GM19455 (cell line): ENCODE results near the gene PRKRA.
"Not testable (repeated sequence)": the region's sequence is repeated elsewhere in the genome, so short reads cannot be mapped to it uniquely, and the experiment has no call there.

Experiments used
- ATAC-seq: cut with Tn5 transposase; IDR thresholded peaks from one replicate; pipeline ENCODE4 v1.9.1; 2021; ENCODE audit not compliant: unreplicated experiment

Gene PRKRA

DNA sequence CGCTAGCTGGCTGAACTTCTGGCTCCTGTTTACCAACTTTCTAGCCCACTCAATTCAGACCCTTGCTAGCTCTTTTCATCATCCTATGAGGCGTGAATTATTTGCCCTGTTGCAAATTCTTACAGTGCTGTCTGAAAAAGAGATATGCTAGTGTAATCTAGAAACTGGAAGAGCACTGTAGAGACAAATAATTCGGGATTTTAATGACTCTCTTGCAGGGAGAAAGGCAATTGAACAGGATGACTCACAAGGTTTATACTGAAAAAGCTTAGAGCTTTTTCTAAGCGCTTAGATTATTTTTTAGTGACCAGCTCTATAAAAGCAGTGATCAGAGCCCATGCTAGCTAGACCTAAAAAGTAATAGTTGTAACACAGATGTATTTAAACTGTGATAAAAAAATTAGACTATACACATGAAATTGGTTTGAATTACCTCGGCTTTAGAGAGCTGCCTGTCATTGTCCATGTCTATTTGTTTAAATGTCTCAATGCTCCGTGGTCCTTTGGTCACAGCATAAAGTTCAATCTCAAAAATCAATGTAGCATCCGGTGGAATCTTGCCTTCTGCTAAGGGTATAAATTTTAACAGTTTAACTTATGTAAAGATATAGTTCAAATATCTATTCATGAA is 18.4 kb upstream of the PRKRA start:
- no peak for ATAC-seq

DNA sequence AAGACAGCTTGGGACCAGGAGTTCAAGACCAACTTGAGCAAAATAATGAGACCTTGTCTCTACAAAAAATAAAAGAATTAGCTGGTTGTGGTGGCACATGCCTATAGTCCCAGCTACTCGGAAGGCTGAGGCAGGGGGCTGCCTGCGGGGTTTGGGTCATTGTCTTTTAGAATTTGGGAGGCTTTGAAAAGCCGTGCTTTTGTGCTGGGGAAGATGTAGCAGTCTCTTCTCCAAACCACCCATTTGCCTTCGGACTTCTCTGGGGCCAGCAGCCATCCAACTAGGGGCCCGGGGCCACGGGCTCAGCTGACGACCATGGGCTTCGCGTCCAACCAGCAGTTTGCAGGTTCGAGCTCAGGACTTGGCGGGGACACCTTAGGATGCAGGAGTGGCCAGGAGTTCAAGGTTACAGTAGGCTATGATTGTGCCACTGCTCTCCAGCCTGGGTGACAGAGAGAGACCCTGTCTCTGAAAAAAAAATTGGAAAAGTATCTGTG is 6.5 kb upstream of the PRKRA start:
- ATAC-seq, result no peak

DNA sequence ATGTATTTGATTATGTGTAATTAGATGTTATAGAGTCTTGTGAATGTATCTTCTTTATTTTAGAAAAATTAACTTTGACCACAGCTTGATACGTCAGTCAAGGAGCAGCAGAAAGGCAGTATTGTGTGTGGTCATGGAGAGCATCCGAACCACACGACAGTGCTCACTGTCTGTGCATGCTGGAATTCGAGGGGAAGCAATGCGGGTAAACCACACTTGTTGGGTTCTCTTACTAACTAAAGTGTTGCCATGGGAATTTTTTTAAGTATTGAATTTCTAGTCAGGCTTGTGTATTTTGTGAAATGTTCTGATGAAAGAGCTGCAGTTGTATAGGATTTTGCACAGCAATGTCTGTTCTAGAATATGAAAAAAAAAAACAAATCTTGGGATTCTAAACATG is 5.0 kb upstream of the PRKRA start:
- no peak for ATAC-seq

DNA sequence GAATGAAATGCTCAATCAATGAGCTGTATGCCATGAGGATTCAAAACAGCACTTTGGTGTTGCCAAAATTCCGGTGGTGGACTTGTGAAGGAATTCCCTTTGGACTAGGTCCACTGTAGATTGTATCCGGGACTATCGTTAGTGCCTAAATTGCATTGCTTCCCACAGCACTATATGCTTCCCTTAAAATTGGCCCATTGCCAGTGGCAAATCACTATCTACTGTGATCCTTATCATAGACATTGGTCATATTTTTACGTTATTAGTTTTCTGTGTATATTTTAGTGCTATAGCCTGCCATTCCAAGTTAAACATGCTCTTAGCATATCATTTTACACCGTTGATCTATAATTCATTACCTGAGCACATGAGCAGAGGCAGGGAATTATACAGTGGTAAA is 1.9 kb upstream of the PRKRA start:
- no peak for ATAC-seq

DNA sequence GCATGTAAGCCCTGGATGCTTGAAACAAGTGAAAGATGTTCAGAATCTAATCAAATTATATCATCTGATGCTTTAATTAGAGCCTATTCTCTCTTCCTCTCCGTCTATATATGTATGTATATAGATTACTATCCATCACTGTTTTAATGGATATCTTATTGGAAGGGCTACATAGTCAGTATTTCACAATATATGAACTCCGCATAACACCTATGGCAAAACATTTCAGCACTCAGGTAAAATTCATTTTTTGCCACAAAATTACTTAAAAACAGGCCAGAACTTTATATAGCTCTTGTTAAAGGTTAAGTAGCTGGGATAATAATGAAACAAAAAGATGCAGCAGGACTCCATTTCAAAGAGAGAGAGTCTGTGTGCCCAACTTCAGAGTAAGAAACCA is 1.4 kb upstream of the PRKRA start:
- no peak for ATAC-seq

DNA sequence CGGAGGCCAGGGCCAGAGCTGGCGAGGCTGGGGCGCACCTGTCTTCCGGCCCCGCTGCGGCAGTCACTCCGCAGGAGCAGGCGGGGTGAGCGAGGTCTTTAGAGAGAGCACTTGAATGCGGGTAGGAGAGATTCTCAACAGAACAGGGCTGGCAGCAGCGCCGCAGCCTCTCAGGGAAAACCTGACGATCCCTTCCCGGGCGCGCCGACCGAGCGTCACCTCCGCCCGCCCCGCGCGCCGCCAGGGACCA is 526 bp downstream of the PRKRA start:
- ATAC-seq, result peak; percentile 55

DNA sequence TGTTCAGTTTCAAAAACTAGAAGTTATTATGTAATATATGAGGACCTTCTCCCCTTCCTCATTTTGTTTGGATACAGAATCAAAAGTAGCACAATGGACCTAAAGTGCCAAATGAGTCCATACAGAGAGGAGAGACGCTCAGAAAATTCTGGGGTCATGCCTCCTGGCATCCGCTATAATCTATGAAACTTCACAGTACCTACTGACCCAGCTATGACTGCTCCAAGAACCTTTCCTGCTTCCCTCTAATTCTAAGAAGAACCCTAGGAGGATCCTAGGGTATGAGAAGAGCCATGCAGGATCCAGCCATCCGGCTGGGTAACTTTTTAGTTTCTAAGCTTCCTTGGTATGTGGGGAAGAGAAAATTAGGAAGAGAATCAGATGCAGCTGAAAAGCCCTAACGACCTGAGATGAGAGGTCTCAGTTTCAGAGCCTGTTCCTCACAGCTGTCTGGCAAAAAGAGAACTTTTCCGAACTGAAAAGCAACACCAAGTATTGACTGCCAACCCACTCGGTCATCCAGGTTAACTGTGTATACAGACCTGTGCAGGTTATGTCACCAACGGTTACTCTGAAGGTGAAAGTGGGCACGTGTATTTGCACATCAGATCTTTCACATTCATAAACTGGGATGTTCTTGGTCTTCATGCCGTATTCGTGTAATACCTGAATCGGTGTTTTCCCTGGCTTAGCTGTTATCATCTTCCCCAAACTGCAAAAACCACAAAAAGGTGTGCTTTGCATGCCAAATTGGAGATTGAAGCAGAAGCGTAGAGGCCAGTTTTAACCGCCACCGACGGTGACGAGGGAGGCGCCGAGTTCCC is 1.1 kb downstream of the PRKRA start:
- peak; percentile 9 for ATAC-seq

DNA sequence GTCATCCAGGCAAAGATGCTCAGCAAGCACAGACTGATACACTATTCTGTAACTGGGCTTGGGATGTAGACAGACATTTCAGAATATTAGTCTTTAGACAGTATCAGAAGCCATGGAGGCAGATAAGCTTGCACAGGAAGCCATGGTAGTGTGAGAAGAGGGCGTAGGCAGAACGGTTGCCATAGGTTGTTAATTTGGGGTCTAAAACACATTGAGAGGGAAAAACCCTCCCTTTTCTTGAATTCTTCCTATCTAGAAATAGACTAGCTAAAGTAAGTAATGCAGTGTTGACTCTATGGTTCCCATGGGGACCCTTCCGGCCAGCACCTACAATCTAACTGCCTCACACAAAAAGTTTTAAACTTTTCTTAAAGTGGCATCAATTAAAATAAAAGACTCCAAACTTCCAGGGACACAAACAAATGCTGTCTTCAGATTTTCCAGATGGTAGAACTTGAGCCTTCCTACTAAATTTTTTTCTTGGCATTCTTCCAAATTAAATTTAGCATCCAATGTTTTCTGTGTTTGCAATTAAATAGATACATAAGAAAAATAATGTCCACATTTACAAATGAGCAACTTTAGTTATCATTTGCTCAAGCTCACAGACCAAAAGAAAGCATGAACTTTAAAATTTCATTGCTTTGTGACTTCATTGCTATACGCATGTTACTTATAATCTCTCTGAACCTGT is 1.9 kb downstream of the PRKRA start:
- no peak for ATAC-seq

DNA sequence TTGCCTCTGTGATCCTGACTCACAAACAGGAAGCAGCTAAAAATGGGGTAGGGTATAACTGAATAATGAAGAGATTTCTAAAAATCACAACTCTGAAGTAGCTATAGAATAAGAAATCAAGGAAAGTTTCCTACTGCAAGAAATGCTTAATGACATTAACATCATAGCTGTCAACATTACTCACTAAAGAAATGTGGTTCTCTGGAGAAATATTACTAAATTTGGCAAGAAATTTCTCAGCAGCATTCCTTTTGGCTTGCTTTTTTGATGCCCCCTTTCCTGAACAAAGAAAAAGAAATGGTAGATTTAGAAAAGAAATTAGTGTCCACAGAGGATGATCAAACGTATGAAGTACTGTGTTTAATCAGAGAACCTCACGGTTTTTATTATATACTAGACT is 9.5 kb downstream of the PRKRA start:
- ATAC-seq, result no peak

DNA sequence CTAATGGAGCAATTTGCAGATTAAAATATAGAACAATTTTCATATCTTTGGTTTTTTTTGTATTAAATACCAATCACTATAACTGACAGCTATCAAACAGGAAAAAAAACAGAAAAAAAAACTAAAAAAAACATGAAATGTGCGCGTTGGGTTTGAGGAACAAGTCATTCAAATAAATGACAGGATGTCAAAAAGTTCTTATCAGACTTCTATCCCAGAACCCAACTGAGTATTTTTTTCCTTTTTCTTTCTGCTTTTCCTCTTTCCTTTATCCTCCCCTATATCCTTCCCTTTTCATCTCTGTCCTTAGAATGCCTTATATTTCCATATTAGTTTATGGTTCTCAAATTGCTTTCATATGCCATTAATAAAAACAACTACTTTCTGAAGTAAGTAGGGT is 14.3 kb downstream of the PRKRA start:
- no peak for ATAC-seq

DNA sequence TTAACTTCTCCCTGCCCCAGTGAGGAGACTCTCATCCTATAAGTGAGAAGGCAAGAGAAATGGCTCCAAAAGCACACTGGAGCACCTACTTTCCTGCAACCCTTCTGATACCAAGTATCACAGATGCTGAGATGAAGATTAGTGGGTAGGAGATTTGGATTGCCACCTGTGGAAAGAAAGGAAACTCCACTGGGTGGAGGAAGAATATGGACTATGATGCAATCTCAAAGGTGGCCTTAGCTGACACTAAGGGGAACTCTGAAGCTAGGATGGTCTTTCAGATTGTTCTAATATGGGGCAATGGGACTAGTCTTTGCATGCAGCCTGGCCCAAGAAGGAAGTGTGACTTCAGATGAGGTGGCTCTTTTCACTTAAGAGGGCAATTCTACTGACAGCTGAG is 21.6 kb downstream of the PRKRA start:
- ATAC-seq, result no peak

DNA sequence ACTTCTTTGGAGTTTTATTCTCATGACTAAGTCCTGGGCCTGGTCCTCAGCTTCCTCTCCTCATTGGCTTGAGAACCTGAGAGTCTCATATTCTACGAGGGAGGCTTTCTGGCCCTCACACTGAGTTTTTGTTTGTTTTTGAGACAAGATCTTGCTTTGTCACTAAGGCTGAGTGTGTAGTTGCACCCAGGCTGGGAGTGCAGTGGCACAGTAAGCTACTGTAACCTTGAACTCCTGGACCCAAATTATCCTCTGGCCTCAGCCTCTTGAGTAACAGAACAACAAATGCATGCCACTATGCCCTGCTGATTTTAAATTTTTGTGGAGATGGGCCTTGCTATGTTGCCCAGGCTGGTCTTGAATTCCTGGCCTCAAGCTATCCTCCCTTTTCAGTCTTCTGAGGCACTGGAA is 22.6 kb downstream of the PRKRA start:
- no peak for ATAC-seq

DNA sequence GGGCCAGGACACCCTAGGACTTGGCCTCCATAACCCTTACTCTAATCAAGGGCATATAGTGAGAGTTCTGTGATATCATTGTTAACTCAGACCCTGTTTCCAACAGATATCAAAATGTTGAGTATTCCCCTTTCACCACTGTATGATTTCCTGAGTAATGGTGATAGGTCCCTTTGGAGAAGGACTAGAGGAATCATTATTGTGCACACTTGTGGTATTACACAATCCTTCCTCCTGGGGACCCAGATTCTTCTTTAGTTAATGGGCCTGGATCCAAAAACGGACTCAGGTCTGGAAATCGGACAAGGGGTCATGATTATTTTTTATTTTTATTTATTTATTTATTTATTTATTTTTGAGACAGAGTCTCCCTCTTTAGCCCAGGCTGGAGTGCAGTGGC is 23.5 kb downstream of the PRKRA start:
- ATAC-seq, result no peak

DNA sequence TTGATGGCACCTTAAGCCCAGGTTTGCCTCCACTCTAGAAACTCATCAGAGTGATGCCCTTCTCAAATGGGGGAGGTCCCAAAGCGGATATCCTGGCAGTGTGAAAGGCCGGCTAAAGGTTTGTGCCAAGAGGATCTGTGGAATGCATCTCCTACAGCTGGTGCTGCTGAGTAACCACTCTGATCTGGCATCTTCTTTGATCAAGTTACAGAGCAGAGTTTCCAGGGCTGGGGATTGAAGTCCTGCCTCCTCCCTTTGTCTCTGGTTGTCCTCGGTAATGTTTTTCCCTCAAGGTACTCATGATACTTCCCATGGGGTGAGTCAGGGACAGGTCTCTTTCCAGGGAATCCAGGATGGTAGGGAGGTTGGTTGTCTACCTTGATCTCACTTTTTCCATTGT is 24.6 kb downstream of the PRKRA start:
- ATAC-seq, result no peak

DNA sequence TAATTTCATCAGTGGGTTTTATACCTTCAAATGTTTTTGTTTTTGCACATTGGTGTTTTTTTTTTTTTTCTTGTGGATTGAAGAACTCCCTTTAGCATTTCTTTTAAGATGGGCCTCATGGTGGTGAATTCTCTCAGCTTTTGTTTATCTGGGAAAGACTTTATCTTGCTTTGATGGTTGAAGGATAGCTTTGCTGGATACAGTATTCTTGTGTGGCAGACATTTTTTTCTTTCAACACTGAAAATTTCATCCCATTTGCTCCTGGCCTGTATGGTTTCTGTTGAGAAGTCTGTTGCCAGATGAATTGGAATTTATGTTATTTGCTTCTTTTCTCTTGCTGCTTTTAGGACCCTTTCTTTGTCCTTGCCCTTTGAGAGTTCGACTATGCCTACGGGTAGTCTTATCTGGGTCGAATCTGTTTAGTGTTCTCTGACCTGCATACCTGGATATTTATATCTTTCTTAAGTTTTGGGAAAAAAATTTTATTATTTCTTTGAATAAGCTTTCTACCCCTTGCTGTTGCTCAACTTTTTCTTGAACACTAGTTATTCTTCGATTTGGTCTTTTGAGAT is 25.6 kb downstream of the PRKRA start:
- ATAC-seq, result no peak

DNA sequence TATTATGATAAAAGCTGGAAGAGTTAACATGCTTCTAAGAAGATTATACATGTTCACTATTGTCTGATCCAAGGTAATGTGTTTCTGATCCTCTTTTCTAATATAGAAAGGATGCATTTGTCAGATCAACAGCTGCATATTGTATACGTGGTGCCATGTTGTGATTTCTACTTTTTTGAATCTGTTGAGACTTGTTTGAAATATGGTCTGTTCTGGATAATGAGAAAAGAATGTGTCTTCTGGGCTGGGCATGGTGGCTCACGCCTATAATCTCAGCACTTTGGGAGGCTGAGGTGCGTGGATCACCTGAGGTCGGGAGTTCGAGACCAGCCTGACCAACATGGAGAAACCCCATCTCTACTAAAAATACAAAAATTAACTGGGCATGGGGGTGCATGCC is 27.2 kb downstream of the PRKRA start:
- not testable (repeated sequence) for ATAC-seq

DNA sequence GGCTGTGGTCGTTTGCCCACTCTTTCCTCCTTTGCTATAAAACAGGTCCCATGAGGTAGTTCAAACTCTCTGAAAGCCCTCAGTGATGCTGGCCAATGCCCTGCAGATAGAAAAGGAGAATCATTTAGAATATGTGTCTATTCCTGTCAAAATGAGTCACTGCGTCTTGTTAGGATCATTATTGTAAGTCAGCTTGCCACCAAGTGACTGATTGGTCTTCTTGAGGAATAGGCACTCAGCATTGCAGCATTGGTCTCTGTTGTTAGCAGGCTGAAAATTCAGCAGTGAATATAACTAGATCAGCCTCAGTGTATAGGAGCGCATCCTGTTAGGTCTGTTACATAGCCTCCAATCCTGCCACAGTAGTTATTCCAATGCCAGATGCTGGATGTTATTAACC is 28.9 kb downstream of the PRKRA start:
- no peak for ATAC-seq

DNA sequence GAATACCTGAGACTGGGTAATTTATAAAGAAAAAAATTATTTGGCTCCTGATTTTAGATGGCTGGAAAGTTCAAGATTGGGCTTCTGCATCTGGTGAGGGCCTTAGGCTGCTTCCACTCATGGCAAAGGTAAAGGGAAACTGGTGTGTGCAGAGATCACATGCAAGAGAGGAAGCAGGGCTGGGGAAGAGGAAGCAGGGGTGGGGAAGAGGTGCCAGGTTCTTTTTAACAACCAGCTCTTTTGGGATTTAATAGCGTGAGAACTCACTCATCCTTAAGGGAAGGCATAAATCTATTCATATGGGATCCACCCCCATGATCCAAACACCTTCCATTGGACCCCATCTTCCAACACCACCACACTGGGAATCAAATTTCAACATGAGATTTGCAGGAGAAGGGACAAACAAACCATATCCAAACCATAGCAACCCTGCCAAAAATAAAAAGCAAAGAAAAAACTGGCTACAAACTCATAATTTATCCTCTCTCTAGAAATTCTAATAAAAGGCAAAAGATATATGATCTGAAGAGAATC is 30.4 kb downstream of the PRKRA start:
- no peak for ATAC-seq

DNA sequence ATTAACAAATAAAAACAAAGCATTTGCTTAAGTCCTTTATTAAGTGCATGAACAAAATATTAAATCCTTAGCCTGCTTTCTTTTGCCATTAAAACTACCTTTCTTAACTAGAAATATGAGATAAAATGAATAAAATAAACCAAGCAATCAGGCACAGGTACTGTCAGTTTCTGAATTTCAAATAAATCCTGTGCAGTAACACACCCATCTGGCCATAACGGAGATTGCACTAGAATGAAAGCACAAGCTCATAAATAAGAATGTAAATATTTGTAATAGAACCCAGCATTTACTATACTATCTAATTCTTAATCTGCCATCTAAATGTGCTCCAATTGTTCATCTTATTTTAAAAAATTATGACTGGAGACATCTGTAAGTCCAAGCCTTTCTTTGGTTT is 31.9 kb downstream of the PRKRA start:
- ATAC-seq, result no peak

DNA sequence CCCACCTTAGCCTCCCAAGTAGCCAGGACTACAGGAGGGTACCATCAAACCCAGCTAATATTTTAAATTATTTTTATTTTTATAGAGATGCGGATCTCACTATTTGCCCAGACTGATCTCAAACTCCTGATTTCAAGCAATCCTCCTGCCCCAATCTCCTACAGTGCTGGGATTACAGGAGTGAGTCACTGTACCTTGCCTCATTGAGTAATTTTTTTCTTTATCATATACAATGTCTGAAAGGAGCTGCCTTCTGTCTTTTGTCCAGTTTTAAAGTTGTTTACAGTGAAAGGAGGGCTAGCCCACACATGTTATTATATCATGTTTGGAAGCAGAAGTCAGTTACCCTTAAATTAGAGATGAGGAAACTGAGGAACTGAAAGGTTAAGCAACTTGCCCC is 32.5 kb downstream of the PRKRA start:
- ATAC-seq, result no peak

DNA sequence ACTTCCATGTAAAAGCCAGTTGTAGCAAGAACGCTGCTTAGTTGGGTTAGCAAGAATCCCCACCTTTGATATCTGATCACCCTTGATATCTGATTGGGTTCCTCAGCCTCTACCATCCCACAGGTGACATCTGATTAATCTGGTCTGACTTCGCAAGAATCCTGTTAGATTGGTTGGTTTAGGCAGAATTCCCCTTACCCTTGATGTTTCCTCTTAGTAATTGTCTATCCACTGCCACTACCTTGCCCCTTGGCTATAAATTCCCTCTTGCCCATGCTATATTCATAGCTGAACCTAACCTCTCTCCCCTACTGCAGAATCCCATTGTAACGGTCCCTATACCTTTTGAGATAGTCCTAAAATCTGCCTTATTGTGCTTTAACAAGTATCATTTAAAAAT is 33.1 kb downstream of the PRKRA start:
- ATAC-seq, result no peak

DNA sequence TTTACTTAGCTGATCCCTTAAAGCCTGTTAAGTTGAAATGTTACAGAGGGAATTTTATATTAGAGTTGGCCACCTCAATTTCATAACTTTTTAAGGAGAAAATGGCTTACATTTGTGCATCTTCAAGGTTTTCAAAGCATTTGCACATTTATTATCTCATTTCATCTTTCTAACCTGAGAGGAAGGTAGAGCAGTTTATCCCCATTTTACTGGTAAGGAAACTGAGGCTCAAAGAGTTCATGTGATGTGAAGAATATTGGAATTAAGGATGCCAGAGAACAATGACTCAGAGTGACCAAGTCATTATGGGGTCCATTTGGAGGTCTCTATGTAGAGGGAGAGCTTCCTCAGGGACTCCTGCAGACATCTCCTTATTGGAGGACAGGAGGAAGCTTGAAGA is 35.0 kb downstream of the PRKRA start:
- no peak for ATAC-seq
